A549 treated with Hydrocortisone at 1 μM for 4 hours (cell line): ENCODE data around the gene FGFR1OP2. TPM values are rescaled to one million over a fixed set of nuclear protein-coding genes. Genes with fewer than 3 reads are reported as not detected.

ENCODE experiments used
- total RNA-seq: library from RNA; stranded (reverse); fragments of 200-300 nt; extraction: Qiagen RNA extraction; gene quantifications from 5 replicates; pipeline ENCODE4 v1.2.3, GENCODE V29; 2022

The FGFR1OP2 gene
- 24.9 to 34.0 TPM (median 26.0 TPM) in 5 replicates for total RNA-seq

GRCh38 chr12:26937863-26938700 is at the start of gene FGFR1OP2, which contains the start of gene INTS13:
FGFR1OP2 (plus strand) TSS chr12:26938470; CDS start chr12:26954159, 15,689 bp downstream.
INTS13 (minus strand) TSS chr12:26937981; CDS start chr12:26936803, 1,178 bp downstream.

GRCh38 chr12:27014085-27014858 is 76.0 kb downstream of the FGFR1OP2 start, which contains the start of gene TM7SF3:
TM7SF3 (minus strand) TSS chr12:27014384; CDS start chr12:27014168, 216 bp downstream.

Other genes starting within 250 kb of the FGFR1OP2 start
- gene ITPR2, start 105.3 kb upstream of the FGFR1OP2 start, total RNA-seq: 1.6 to 3.3 TPM (median 2.8 TPM) in 5 replicates
- gene INTS13, start 489 bp upstream of the FGFR1OP2 start, total RNA-seq: 19.5 to 34.7 TPM (median 21.9 TPM) in 5 replicates
- gene TM7SF3, start 75.9 kb downstream of the FGFR1OP2 start, total RNA-seq: 75.3 to 82.3 TPM (median 77.0 TPM) in 5 replicates
- 20.9 to 30.9 TPM (median 28.6 TPM) in 5 replicates for gene MED21, start 84.1 kb downstream of the FGFR1OP2 start, total RNA-seq
- not detected in 5 replicates for gene C12orf71, start 144.1 kb downstream of the FGFR1OP2 start, total RNA-seq